Neural progenitor cell (in vitro differentiated cells): ENCODE measurements around the gene TRIP12.

Source experiments
- EZH2 ChIP-seq: fragments of 200-600 bp; sonication (generic); IDR thresholded peaks from 2 replicates; pipeline ENCODE4 v1.6.1; 2017; ENCODE audit warnings: antibody characterized with exemption, mild to moderate bottlenecking, moderate library complexity
- TF ChIP-seq, protein P1 (sequence below): fragments of 200-600 bp; sonication (generic); IDR thresholded peaks from 2 replicates; pipeline ENCODE4 v1.5.1; 2017; ENCODE audit warnings: antibody characterized with exemption, mild to moderate bottlenecking

DNA sequence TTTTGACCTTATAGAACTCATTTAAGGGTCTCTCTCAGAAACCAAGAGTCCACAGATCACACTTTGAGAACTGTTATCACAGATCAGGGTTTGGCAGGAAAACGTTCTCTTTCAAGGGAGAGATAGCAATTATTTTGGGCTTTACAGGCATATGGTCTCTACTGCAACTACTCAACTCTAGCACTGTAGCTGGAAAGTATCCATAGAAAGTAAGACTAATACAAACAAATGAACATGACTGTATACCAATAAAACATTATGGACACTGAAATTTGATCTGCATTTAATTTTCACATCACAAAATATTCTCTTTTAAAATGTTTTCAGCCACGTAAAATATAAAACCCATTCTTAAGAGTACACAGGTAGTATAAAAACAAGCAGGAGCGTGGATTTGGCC lies 100.5 kb downstream of the TRIP12 start:
- TF ChIP-seq, protein P1, sequence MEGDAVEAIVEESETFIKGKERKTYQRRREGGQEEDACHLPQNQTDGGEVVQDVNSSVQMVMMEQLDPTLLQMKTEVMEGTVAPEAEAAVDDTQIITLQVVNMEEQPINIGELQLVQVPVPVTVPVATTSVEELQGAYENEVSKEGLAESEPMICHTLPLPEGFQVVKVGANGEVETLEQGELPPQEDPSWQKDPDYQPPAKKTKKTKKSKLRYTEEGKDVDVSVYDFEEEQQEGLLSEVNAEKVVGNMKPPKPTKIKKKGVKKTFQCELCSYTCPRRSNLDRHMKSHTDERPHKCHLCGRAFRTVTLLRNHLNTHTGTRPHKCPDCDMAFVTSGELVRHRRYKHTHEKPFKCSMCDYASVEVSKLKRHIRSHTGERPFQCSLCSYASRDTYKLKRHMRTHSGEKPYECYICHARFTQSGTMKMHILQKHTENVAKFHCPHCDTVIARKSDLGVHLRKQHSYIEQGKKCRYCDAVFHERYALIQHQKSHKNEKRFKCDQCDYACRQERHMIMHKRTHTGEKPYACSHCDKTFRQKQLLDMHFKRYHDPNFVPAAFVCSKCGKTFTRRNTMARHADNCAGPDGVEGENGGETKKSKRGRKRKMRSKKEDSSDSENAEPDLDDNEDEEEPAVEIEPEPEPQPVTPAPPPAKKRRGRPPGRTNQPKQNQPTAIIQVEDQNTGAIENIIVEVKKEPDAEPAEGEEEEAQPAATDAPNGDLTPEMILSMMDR, result no peak
- no peak for TF ChIP-seq EZH2
